ENCODE results near the gene HIBADH. TPM values are rescaled to one million over a fixed set of nuclear protein-coding genes. Genes with fewer than 3 reads are reported as not detected.

Gene HIBADH
- total RNA-seq, 1 experiment from 2014 or later, result 23.2 TPM

DNA sequence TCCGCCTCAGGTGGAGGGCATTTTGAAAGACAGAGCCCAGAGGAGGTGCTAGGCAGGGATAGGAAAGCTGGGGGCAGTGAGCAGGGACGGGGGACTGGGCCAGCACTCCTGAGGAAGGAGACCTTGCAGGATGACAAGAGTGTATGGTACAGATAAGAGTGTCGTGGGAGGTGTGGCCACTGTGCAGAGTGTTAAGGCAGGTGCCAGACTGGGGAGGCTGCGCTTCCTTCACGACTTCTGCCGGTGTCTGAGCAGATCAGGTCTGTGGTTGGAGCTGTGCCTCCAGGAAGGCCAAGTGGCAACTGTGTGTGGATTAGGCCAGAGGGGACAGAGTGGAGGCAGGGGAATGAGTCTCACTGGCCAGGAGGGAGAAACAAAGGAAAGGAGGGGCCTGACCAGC is 161.7 kb downstream of the HIBADH start:
- no peaks in the 10 kb centered on the region for H3K9me3 ChIP-seq (ENCODE audit: control insufficient read depth, low read depth, low read length)
- H3K23me2 ChIP-seq (ENCODE audit: insufficient read length, low read depth, low read length, poor library complexity, severe bottlenecking), result no peaks in the 10 kb centered on the region
- no peak overlapping the region for H2BK20ac ChIP-seq (ENCODE audit: low read depth, low read length, poor library complexity, severe bottlenecking)
- H3K56ac ChIP-seq (ENCODE audit: insufficient read length, low read depth, low read length), result no peak overlapping the region
- Mint-ChIP-seq H3K9me3 (peaks cover 3 to 9% of the 10 kb centered on the region in 2 experiments; a peak in 2 of 5 replicates), H3K4me3 (no peak overlapping the region), H3K36me3 (ENCODE audit: insufficient read depth in 1 of 3, low read depth in 3 of 3) (0 out of 7 replicates have a peak, but pooled peaks cover 0 to 1% (median 0%) of the 10 kb centered on the region in 3 experiments), H3K27me3 (ENCODE audit: low read depth) (no peaks in the 10 kb centered on the region; the same call in 1 of the 2 replicates), H3K4me1 (no peaks in the 10 kb centered on the region), H3K27ac (no peak overlapping the region)
- H4K5ac ChIP-seq (ENCODE audit: insufficient read length, low read depth, low read length), result no peak overlapping the region
- no peaks in the 10 kb centered on the region for H3K4me1 ChIP-seq (ENCODE audit: insufficient read depth, low read length)
- no peak overlapping the region for H3T11ph ChIP-seq (ENCODE audit: low read length)
- no peak overlapping the region for H4K91ac ChIP-seq (ENCODE audit: insufficient read length, low read depth, low read length)
- H4K20me1 ChIP-seq (ENCODE audit: control insufficient read depth, insufficient read depth, insufficient read length), result no peaks in the 10 kb centered on the region
- no peak overlapping the region for H2BK15ac ChIP-seq (ENCODE audit: low read depth, low read length)
- H3K4ac ChIP-seq (ENCODE audit: low read depth, low read length), result no peak overlapping the region
- H3K27ac ChIP-seq (ENCODE audit: insufficient read length, low read depth, low read length), result no peak overlapping the region
- H3K79me1 ChIP-seq (ENCODE audit: insufficient read depth, low read depth, low read length, poor library complexity, severe bottlenecking), result no peaks in the 10 kb centered on the region
- no peak overlapping the region for H2AFZ ChIP-seq (ENCODE audit: low read length)
- no peak overlapping the region for H3K14ac ChIP-seq (ENCODE audit: insufficient read depth, low read length)
- H3K4me2 ChIP-seq (ENCODE audit: insufficient read depth, insufficient read length, low read length), result no peak overlapping the region
- H2AK5ac ChIP-seq (ENCODE audit: insufficient read length, low read length), result no peak overlapping the region
- H3K23ac ChIP-seq (ENCODE audit: insufficient read length, low read depth, low read length), result no peak overlapping the region
- no peak overlapping the region for H3K9ac ChIP-seq (ENCODE audit: extremely low read depth, insufficient read length, low read length)
- no peak overlapping the region for H4K8ac ChIP-seq (replicated peaks; ENCODE audit: insufficient read length, low read depth, low read length)
- H2BK12ac ChIP-seq (ENCODE audit: insufficient read length, low read depth, low read length), result no peak overlapping the region
- DNase-seq, result no peak
- no CpG with 5 or more reads among the region's 6 CpGs for WGBS (ENCODE audit: extremely low coverage, insufficient read length, low lambda C conversion rate)
- no peak overlapping the region for H2BK5ac ChIP-seq (ENCODE audit: insufficient read length, low read length)
- TF ChIP-seq, protein P1, sequence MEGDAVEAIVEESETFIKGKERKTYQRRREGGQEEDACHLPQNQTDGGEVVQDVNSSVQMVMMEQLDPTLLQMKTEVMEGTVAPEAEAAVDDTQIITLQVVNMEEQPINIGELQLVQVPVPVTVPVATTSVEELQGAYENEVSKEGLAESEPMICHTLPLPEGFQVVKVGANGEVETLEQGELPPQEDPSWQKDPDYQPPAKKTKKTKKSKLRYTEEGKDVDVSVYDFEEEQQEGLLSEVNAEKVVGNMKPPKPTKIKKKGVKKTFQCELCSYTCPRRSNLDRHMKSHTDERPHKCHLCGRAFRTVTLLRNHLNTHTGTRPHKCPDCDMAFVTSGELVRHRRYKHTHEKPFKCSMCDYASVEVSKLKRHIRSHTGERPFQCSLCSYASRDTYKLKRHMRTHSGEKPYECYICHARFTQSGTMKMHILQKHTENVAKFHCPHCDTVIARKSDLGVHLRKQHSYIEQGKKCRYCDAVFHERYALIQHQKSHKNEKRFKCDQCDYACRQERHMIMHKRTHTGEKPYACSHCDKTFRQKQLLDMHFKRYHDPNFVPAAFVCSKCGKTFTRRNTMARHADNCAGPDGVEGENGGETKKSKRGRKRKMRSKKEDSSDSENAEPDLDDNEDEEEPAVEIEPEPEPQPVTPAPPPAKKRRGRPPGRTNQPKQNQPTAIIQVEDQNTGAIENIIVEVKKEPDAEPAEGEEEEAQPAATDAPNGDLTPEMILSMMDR (conservative IDR thresholded peaks at IDR 0.05), result no peak
- no peaks in the 10 kb centered on the region for H3K27me3 ChIP-seq (ENCODE audit: insufficient read depth, low read length)
- H3K18ac ChIP-seq (ENCODE audit: insufficient read length, low read depth, low read length), result no peak overlapping the region
- no peaks in the 10 kb centered on the region for H3K79me2 ChIP-seq (ENCODE audit: insufficient read depth, low read length)
- H2BK120ac ChIP-seq (ENCODE audit: low read depth, low read length, poor library complexity, severe bottlenecking), result no peak overlapping the region

All from H9 (cell line).